K562 (cell line): ENCODE measurements around the gene AP3M1. TPM values are rescaled to one million over a fixed set of nuclear protein-coding genes. Genes with fewer than 3 reads are reported as not detected.

Source experiments
- ATAC-seq: fragments of 200-7000 bp; cut with Tn5 transposase; 3 replicates; pipeline ENCODE4 v1.9.1; 2020; ENCODE audit warnings: moderate library complexity
- BruUV-seq: library from RNA; stranded (reverse); fragments of 400-500 nt; replicated peaks from 2 replicates; lab custom pipeline; 2021; lab: Mats Ljungman, UMichigan
- CTCF ChIA-PET: fragments of 300-600 bp; formaldehyde crosslinking; extraction: SDS; loops from one replicate; lab custom pipeline; 2021; ENCODE audit warnings: low intra/inter-chr PET ratio; lab: Yijun Ruan, JAX
- POLR2A ChIA-PET: fragments of 300-600, 350-650 bp; sonication (Branson Sonifier 250); formaldehyde crosslinking; extraction: SDS; loops from one replicate; lab custom pipeline; 2021; ENCODE audit warnings: antibody characterized with exemption, inconsistent platforms; lab: Yijun Ruan, JAX
- DNase-seq, 4 experiments: peaks; one replicate each; pipeline versions ENCODE4 v3.0.0 to v3.0.0-alpha.2; 2011 to 2018; ENCODE audit warnings: low spot score in 3 of 4, mixed read lengths in 3 of 4; ENCODE audit errors: extremely low read depth in 1 of 4
- FAIRE-seq: peaks from 2 replicates; lab custom pipeline; 2011; peaks lifted over from hg19 to GRCh38; lab: Jason Lieb, UNC
- H2AFZ ChIP-seq: 2 replicates; pipeline ENCODE4 v1.6.0; 2011; ENCODE audit warnings: low read depth, low read length, control low read depth, inconsistent platforms
- H3K27ac ChIP-seq: fragments of 200-600 bp; 3 replicates; pipeline ENCODE4 v1.8.0; 2011; ENCODE audit warnings: low read depth, mild to moderate bottlenecking, control low read depth, inconsistent platforms, low read length, moderate library complexity, mixed read lengths; ENCODE audit errors: extremely low read depth
- H3K27me3 ChIP-seq, 2 experiments: fragments of 300-600 bp in 1 of 2; 2 replicates in 1 of 2; 3 replicates in 1 of 2; pipeline versions ENCODE4 v1.6.0 to v1.8.0; 2011; ENCODE audit warnings: inconsistent platforms in 2 of 2, low read length in 2 of 2, mild to moderate bottlenecking in 1 of 2, mixed read lengths in 1 of 2, moderate library complexity in 1 of 2; ENCODE audit not compliant: control insufficient read depth in 2 of 2, insufficient read depth in 2 of 2
- H3K36me3 ChIP-seq: fragments of 300-600 bp; 3 replicates; pipeline ENCODE4 v1.8.0; 2011; ENCODE audit warnings: mild to moderate bottlenecking, low read length, inconsistent platforms; ENCODE audit not compliant: control insufficient read depth, insufficient read depth
- H3K4me1 ChIP-seq, 2 experiments: fragments of 200-600 bp in 1 of 2; replicated peaks in 1 of 2; 2 replicates in 1 of 2; 3 replicates in 1 of 2; pipeline versions ENCODE4 v1.5.1 to v1.8.0; 2011; ENCODE audit warnings: inconsistent platforms in 2 of 2, low read length in 2 of 2, mild to moderate bottlenecking in 1 of 2, mixed read lengths in 1 of 2, moderate library complexity in 1 of 2; ENCODE audit not compliant: control insufficient read depth in 2 of 2, insufficient read depth in 2 of 2
- H3K4me2 ChIP-seq: 2 replicates; pipeline ENCODE4 v1.6.1; 2011; ENCODE audit warnings: low read length, control low read depth, inconsistent platforms, mixed read lengths; ENCODE audit not compliant: insufficient read depth
- H3K4me3 ChIP-seq: fragments of 200-600 bp; sonication (generic), shearing (Covaris generic); 2 replicates; pipeline ENCODE4 v1.5.1; 2016; ENCODE audit warnings: control low read depth, inconsistent platforms
- H3K79me2 ChIP-seq: fragments of 200-600 bp; 3 replicates; pipeline ENCODE4 v1.8.0; 2011; ENCODE audit warnings: low read length, inconsistent platforms; ENCODE audit not compliant: control insufficient read depth, insufficient read depth
- H3K9ac ChIP-seq, 2 experiments: 2 replicates each; pipeline versions ENCODE4 v1.6.0 to v1.6.1; 2011; ENCODE audit warnings: low read depth in 2 of 2, low read length in 2 of 2, control low read depth in 1 of 2, inconsistent platforms in 1 of 2, mild to moderate bottlenecking in 1 of 2, mixed read lengths in 1 of 2; ENCODE audit not compliant: insufficient read depth in 1 of 2
- H3K9me1 ChIP-seq: one replicate; pipeline ENCODE4 v1.6.0; 2011; ENCODE audit warnings: inconsistent platforms, mild to moderate bottlenecking, low read length, moderate library complexity; ENCODE audit not compliant: control insufficient read depth, insufficient read depth
- H3K9me3 ChIP-seq: replicated peaks from 2 replicates; pipeline ENCODE4 v1.5.1; 2011; ENCODE audit warnings: low read depth, low read length, inconsistent platforms; ENCODE audit not compliant: control insufficient read depth, insufficient read depth
- H4K20me1 ChIP-seq: replicated peaks from 2 replicates; pipeline ENCODE4 v1.6.1; 2011; ENCODE audit warnings: low read length, inconsistent platforms, mixed read lengths; ENCODE audit not compliant: control insufficient read depth, insufficient read depth
- ATF7 ChIP-seq: fragments of 450-650 bp; IDR thresholded peaks from 2 replicates; pipeline ENCODE4 v1.7.1; 2014; ENCODE audit warnings: mild to moderate bottlenecking, moderate library complexity
- HEY1 ChIP-seq: fragments of 250-450 bp; sonication (Bioruptor Pico); IDR thresholded peaks from 2 replicates; pipeline ENCODE4 v1.5.0; 2020; ENCODE audit warnings: mild to moderate bottlenecking, moderate library complexity, borderline replicate concordance
- PTRF ChIP-seq: fragments of 450-650 bp; IDR thresholded peaks from 2 replicates; pipeline ENCODE4 v1.6.1; 2016; ENCODE audit warnings: mild to moderate bottlenecking, missing genetic modification characterization, missing compliant biosample characterization
- ZNF384 ChIP-seq: IDR thresholded peaks from 2 replicates; pipeline ENCODE4 v1.6.1; 2012; ENCODE audit warnings: low read depth, low read length, improper control_type of control experiment
- ZNF507 ChIP-seq: conservative IDR thresholded peaks from 2 replicates; pipeline ENCODE4 v1.6.1; 2017; ENCODE audit warnings: missing genetic modification characterization, missing compliant biosample characterization
- WGBS: fragments of 100-300 bp; shearing (Covaris generic); methylation state at CpG from one replicate; pipeline ENCODE4 v1.1.6; 2016; ENCODE audit warnings: low coverage, mixed read lengths; ENCODE audit not compliant: insufficient coverage; ENCODE audit errors: missing lambda C conversion rate; 5-methylcytosine and 5-hydroxymethylcytosine counted together
- in situ Hi-C: fragments of 300-500 bp; cut with MboI; formaldehyde crosslinking; loops from 4 replicates; pipeline ENCODE4 v1.15.0; 2018; ENCODE audit warnings: inconsistent platforms, mixed read lengths
- intact Hi-C: fragments of 100-400 bp; cut with micrococcal nuclease; formaldehyde crosslinking; loops from 2 replicates; pipeline ENCODE4 v1.14.2; 2022
- polyA plus RNA-seq, 8 experiments: library from polyadenylated mRNA; depleted of rRNA in 4 of 8; stranded (reverse) in 5 of 8; unstranded in 3 of 8; fragments of >200 nt; fragmentation: Nextera tagmentation in 2 of 8; fragmentation: Illumina TruSeq in 1 of 8; extraction: Ambion mirVana in 2 of 8; extraction: Trizol in 1 of 8; gene quantifications; 2 replicates each; pipeline versions ENCODE4 v1.2.1 to v1.2.3, GENCODE V29; 2011 to 2014; ENCODE audit warnings: inconsistent platforms in 1 of 8, missing spikeins in 1 of 8
- total RNA-seq, 7 experiments: library from RNA; depleted of rRNA in 6 of 7; stranded (reverse); fragments of >200 nt in 6 of 7; fragmentation: Illumina TruSeq in 2 of 7; extraction: Trizol in 2 of 7; gene quantifications; 2 replicates each; pipeline versions ENCODE4 v1.2.1 to v1.2.3, GENCODE V29; 2011 to 2021; ENCODE audit warnings: low replicate concordance in 1 of 7

The AP3M1 gene
- total and polyA plus RNA-seq, 9 of the 15 experiments (the other 6 are each of a cell fraction or from before 2014, with no cell fraction given), result 44.3 to 135 (median 67.6) TPM

DNA sequence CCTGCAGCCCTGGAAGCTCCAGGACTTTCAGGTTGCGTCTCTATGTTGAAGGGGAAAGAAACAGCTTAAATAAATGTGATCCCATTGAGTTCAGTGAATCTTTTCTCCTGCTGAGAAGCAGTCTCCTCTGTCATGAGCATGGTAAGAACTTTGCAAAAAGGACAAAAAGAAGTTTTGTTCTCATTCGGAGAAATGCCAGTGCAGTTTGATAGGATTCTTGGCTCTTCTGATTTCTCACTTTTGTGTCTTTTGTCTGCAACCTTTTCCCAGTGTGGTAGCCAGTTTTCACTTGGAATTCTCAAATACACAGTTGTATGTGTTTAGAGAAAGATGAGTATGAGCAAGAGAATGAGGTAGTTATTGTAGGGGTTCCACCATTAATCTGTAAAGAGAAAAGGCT is 64.3 kb downstream of the AP3M1 start:
- Histone ChIP-seq H3K4me3 (no peak overlapping the region), H3K27me3 (no peaks in the 10 kb centered on the region), H3K9me3 (no peaks in the 10 kb centered on the region), H2AFZ (no peak overlapping the region), H3K79me2 (no peaks in the 10 kb centered on the region), H3K9me1 (no peaks in the 10 kb centered on the region), H3K4me1 (no peaks in the 10 kb centered on the region), H3K36me3 (peaks cover 77% of the 10 kb centered on the region), H4K20me1 (no peaks in the 10 kb centered on the region), H3K4me2 (no peak overlapping the region), H3K27ac (no peak overlapping the region), H3K9ac (no peak overlapping the region)
- FAIRE-seq (no peak), ATAC-seq (no peak), DNase-seq (no peak)
- WGBS, result 90% methylated on average over 2 of the region's 2 CpGs
- ChIA-PET POLR2A (interaction anchor here (1.0 kb wide), 1 partner anchor 10 kb away, joined by 3 read pairs; no protein-coding TSS in a partner anchor), CTCF (no interaction called here)
- in situ Hi-C loops, result no loop called here
- TF ChIP-seq ZNF384 (no peak), ATF7 (no peak)
- intact Hi-C loops, result no loop called here
- BruUV-seq, result no TSS peak

DNA sequence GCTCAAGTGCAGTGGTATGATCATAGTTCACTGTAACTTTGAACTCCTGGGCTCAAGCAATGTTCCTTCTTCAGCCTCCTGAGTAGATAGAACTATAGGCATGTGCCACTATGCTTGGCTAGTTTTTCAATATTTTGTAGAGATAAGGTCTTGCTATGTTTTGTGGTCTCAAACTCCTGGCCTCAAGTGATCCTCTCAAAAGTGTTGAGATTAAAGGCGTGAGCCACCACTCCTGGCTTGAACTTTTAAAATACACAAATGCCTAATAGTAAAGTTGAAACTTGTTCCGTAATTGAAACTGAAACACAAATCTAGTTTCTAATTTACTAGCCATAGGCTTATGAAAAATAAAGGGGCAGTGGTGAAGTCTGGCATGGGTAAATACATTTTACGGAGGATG is 65.7 kb downstream of the AP3M1 start:
- ATAC-seq (no peak), FAIRE-seq (no peak)
- CTCF ChIA-PET, result no interaction called here
- H3K9me3 ChIP-seq, result no peaks in the 10 kb centered on the region
- no peak overlapping the region for H3K9ac ChIP-seq
- no peaks in the 10 kb centered on the region for H3K9me1 ChIP-seq
- H3K4me3 ChIP-seq, result no peak overlapping the region
- intact Hi-C loops, result loop anchor here (5.0 kb wide), 1 partner anchor 88 kb away; the partner anchor contains the start of gene VCL
- TF ChIP-seq ZNF507 (tag) (0 out of 2 replicates have a peak, but pooled peaks have one; percentile 10), HEY1 (CRISPR knock-in tag) (no peak), PTRF (no peak)
- TF ChIP-seq, all 486 proteins: peak for 1
- in situ Hi-C loops, result loop anchor here (5.0 kb wide), 1 partner anchor 198 kb away; no protein-coding TSS in a partner anchor
- Histone ChIP-seq H3K4me1 (no peaks in the 10 kb centered on the region), H4K20me1 (no peaks in the 10 kb centered on the region), H2AFZ (no peak overlapping the region), H3K79me2 (no peaks in the 10 kb centered on the region), H3K4me2 (no peak overlapping the region), H3K27ac (no peak overlapping the region), H3K36me3 (peaks cover 68% of the 10 kb centered on the region), H3K27me3 (no peaks in the 10 kb centered on the region)
- POLR2A ChIA-PET, result no interaction called here
- no peak for DNase-seq
- no TSS peak for BruUV-seq
- WGBS, result 97% methylated on average over 3 of the region's 3 CpGs
